SKM-1 (cell line): ENCODE data around the gene FAM171A1.

Source experiments
- DNase-seq: peaks from one replicate; lab custom pipeline; 2025; ENCODE audit not compliant: unreplicated experiment; lab: John Stamatoyannopoulos, UW

Gene FAM171A1

DNA sequence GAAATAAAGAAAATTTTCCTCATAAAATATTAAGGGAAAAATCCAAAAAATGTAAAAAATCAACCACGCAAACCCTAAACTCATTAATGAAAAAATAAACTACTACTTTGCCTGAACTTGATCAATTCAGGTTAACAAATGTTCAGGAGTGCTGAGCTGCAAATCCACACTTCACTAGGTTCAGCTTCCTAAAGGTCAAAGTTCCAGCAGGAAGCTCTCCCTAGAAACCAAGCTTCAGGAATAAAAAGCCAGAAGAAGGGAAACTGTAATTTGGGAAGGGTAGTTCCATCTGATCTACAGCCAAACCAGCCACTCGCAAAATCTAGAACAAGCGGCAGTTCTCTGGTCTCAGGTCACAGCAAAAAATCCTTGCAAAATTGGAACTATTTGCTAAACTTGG, 194.8 kb downstream of the FAM171A1 start:
- no peak for DNase-seq

DNA sequence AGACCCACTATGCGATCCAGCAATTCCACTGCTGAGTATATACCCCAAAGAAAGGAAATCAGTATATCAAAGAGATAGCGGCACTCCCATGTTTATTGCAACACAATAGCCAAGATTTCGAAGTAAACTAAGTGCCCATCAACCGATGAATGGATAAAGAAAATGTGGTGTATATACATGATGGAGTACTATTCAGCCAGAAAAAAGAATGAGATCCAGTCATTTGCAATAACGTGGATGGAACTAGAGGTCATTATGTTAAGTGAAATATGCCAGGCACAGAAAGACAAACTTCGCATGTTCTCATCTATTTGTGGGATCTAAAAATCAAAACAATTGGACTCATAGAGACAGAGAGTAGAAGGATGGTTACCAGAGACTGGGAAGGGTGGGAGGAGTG, 195.5 kb downstream of the FAM171A1 start:
- no peak for DNase-seq

DNA sequence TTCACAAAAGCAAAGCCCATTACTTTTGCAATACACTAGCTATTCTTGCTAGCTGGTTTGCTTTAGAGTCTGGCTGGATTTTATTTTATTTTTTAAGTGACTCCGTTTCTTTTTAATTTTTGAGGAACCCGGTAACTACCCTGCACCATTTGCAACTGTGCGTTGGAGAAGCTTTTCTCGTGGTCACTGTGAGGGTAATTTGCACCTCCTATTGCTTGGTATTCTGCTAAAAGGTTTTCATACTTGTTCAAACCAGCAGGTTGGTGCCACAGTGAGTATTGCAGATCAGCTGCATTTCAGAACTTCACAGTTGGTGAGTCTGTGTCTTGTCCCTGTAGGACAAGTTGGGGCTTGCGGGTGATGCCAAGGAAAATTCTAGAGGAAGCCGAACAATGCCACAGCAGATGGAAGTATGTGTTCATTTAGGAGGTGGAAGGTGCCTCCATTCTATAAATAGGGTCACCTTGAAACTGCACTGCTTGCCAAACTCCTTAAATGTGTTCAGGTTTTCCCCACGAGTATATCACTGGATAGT, 198.7 kb downstream of the FAM171A1 start:
- no peak for DNase-seq

DNA sequence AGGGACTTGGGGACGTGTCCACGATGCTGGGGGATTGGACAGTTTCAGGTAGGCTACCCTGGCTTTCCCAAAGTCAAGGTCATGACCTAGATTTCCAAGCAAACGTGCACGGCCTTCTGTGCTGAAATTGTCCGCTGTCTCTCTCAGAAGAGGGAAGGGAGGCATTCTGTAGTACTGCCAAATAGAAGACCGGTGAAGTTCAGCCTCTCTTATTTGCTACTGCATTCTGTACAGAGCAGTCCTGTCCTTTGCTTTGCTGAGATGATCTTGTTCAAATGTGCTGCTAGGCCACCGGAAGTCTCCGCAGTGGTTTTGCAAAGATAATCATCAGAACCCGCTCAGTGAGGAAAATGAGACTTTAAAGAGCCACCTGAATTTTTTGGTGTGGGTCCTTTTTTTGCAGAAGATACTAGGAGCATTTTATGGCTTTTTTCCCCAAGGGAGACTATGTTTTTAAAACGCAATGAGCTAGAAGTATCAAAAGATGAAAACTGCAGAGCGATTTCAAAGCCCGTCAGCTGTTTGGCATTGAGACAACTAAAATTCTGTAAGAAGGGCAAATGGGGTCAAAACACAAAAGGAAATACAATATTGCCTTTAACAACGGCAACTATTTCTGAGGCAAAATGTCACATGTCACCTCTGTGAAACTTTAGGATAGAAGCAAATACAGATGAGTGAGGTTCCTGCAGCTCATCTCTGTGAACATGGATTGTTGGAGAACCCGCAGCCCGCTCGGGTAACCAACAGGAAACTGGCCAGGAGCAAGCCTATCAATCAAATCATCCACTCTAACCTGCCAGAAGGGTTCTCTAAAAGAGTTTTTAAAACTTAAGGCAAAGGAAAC, 201.3 kb downstream of the FAM171A1 start:
- DNase-seq: no peak

DNA sequence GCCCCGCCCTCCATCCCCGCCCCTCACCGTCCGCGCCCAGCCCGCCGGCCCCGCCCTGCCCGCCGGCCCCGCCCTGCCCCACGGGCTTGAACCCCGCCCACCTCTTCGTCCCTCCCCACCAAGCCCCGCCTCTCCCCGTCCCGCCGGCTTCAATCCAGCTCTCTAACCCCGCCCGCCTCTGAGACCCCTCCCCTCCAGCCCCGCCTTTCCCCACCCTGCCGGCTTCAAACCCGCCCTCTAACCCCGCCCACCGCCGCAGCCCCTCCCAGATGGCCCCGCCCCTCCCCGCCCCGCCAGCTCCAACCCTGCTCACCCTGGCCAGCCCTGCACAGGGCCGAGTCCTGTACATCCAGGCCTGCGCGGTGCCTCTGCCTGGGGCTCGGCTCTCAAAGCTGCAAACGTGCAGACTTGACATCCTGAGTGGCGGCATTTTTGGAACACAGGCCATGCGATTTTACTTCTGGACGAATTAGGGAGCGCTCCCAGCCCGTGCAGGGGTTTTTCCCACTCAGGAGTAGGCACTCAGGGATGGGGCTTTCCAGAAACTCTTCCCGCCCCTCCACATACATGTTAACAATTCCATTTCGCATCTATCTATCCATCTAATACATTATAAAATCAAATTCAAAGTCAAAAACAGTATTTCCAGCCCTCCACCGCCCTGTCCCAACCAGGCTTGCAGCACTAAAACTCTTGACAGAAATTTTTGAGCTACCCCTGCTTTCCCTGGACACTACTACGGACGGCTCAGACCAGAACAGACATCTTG, 202.1 kb downstream of the FAM171A1 start:
- peak; percentile 17 for DNase-seq

DNA sequence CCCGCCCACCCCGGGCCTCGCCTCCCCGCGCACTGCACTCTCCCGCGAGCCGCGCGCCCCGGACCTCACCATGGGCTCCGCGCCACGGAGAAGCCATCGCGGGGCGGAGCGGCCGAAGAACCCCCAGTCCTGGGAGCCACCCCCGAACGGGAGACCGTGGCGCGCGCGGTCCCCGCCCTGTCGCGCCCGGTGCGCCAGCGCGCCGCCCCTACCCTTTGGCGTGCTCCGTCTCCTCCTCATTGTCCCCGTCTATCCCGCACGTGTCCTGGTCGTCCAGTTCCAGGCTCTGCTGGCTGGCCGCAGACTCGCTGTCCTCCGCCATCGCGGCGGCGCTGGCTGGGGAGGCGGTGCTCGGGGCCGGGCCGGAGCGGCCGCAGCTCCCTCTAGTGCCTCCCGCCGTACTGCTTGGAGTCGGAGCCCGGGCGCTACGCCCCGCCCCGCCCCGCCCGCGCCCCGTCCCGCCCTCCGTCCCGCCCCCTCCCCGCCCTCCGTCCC, 202.8 kb downstream of the FAM171A1 start, which contains the start of gene NMT2:
Gene NMT2 (minus strand): TSS at position 403 of the 495 bp plus-strand sequence. CDS start 81 bp downstream, at position 322.
- no peak for DNase-seq

DNA sequence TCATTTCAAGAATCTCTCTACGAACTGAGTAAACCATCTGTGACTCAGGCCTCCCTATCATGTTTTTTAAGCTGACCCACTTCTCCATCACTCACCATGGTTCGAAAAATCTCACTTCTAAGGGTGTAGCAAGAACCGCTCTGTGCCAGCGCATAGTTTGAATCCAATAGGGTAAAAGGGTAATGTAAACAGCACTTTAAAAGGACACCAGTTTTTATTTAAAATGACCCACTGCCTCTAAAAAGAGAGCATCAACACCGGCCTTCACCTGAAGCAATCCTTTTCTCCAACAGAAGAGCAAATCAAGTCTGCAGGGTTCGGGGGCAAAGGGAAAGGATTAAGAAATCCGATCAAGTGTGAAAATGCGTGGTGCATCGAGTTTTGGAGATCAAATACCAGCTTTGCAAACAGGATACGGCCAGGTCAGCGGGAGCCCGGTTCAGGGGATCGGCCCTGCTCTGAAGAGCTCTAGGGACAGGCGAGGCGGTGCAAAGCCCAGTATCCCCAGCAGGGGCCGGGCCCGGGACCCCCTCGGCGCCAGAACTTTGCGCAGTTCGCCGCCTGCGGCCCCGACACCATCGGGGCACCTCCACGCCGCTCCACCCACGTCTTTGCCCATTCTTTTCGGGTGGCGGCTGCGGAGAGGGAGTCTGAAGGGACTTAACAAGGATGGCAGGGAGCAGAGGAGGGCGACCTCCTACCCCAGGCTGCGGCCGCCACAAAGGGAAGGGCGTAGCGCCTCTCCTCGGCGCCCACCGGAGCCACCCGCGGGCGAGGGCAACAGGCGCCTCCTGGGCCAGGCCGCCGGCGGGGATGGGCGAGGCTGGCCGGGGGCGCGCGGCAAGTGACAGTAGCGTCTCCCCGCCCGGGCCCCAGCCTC, 203.4 kb downstream of the FAM171A1 start:
- DNase-seq: no peak

DNA sequence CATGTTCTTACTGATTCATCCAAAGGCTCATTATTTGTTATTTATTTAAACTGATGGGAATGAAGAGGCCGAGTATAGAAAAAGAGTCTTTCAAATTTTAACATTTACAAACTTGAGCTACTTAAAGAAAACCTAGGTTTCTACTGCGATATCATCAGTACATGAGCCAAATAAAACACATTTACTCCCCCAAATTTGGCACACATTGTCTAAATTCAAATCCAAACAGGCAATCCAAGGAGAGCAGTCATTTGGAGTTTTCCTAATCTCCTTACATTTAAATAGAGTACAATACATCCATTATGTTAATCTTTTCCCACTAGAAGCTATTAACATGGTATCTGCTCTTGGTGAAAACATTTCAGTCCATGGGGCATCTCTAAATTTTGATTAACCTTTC, 204.8 kb downstream of the FAM171A1 start:
- no peak for DNase-seq

DNA sequence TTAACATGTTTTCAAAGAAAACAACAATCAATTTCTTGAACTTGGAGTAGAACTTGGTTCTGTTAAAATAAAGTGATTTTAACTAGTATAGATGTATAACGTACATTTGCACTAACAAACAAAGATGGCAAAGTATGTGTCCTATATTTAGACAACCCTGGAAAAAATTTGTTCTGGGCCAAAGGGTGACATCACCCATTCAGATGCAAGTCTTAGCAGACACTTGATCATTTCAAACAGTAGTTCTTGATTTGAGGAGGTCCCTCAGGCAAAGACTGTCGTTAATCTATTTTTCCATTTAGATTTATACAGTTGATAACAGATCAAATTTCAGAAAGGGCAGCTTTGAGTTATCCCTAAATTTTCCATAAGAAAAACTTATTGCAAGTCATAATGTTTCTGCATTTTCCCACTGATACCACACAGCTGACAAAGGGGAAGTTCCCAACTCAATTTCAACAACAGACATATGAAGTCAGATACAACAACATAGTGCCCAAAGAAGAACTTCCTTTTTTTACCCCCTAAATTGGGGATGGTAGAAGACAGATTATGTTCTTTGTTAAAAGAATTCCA, 207.7 kb downstream of the FAM171A1 start:
- DNase-seq: no peak
